ENCODE measurements around the gene KRTAP4-9.
"Not testable (repeated sequence)": the region's sequence is repeated elsewhere in the genome, so short reads cannot be mapped to it uniquely, and the experiment has no call there.

GRCh38 chr17:41084100-41084856, 20.9 kb upstream of the KRTAP4-9 start, which contains the start of gene KRTAP4-7:
- TF ChIP-seq CTCF, POLR2A (IDR thresholded peaks at IDR 0.05): not testable (repeated sequence)
